ENCODE results near the gene PXDN. TPM values are rescaled to one million over a fixed set of nuclear protein-coding genes. Genes with fewer than 3 reads are reported as not detected.
A peak's percentile ranks its signal among the peaks of the same experiment; 100 is the strongest.

PXDN gene
- total and polyA plus RNA-seq, 2 of the 4 experiments (the other 2 are of a cell fraction): 153 to 332 TPM

DNA sequence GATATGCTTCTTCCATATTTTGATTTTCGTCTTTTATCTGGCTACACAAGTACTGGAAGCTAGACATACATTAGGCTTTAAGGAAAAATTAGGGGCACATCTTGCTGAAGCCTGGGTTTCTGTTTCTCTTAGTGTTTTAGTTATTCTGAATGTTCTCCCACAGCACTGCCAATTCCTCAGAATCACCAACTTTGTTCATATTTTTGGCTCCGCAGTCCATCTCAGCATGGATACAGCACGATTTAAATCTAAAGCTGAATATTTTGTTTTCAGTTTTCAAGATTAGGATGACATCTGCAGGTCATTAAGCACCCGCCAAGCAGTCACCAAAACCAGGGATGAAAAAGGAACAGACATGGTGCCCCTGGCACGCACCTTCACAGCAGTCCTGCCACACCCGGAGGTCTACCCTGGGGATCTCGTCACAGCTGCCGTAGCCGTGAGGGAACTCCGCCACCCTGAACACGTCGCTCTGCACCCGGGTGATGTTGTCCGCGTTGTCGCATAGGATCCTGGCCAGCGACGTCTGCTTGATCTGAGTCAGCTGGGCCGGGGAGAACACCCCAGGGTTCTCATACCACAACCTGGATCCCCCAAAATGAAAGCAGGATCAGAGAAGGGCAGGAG is 101.2 kb downstream of the PXDN start:
- Histone ChIP-seq H2AK5ac (ENCODE audit: low read depth, low read length) (peak overlapping the region; percentile 75), H3K23ac (ENCODE audit: low read depth, low read length) (peak overlapping the region; percentile 72; the same call in 1 of the 2 replicates), H2BK120ac (ENCODE audit: low read depth, low read length) (peak overlapping the region; percentile 6; the same call in 1 of the 2 replicates), H3K4me1 (ENCODE audit: control insufficient read depth, insufficient read depth, low read length) (peaks cover 22% of the 10 kb centered on the region), H3K27me3 (ENCODE audit: control insufficient read depth, insufficient read depth, low read length) (no peaks in the 10 kb centered on the region), H3K9me3 (ENCODE audit: control insufficient read depth, insufficient read depth, low read length) (no peaks in the 10 kb centered on the region), H2BK15ac (ENCODE audit: low read depth, low read length) (no peak overlapping the region), H4K5ac (ENCODE audit: low read depth, low read length) (no peak overlapping the region), H3K9me1 (ENCODE audit: insufficient read depth, low read length) (peaks cover 21% of the 10 kb centered on the region), H3K27ac (ENCODE audit: insufficient read depth, low read length) (0 out of 2 replicates have a peak overlapping the region, but pooled peaks have one; percentile 1), H3K4ac (ENCODE audit: low read depth, low read length) (peak overlapping the region; percentile 77), H2BK5ac (ENCODE audit: low read depth, low read length, poor library complexity, severe bottlenecking) (peak overlapping the region; percentile 12), H2AK9ac (replicated peaks; ENCODE audit: low read depth, low read length, poor library complexity) (peak overlapping the region; percentile 89), H3K56ac (ENCODE audit: extremely low read depth, insufficient read depth, low read length) (no peak overlapping the region), H3K79me1 (ENCODE audit: low read depth in 1 of 2, low read length in 2 of 2) (peaks cover 48 to 85% of the 10 kb centered on the region in 2 experiments), H4K91ac (ENCODE audit: insufficient read depth, low read depth, low read length) (peak overlapping the region; percentile 11; the same call in 1 of the 2 replicates), H3K9ac (ENCODE audit: low read depth, low read length) (no peak overlapping the region), H3K14ac (replicated peaks; ENCODE audit: low read depth, low read length) (0 out of 2 replicates have a peak overlapping the region, but pooled peaks have one; percentile 16), H4K8ac (ENCODE audit: low read depth in 2 of 2, low read length in 2 of 2) (peak overlapping the region in 1 of 2 experiments; percentile 36; a peak in 2 of 4 replicates), H3K4me3 (ENCODE audit: insufficient read depth, low read depth, low read length) (no peak overlapping the region), H4K20me1 (ENCODE audit: insufficient read depth, low read length) (peaks cover 35% of the 10 kb centered on the region), H3K18ac (ENCODE audit: low read depth, low read length) (no peak overlapping the region), H2AFZ (replicated peaks; ENCODE audit: low read length, poor library complexity) (no peak overlapping the region), H3K4me2 (ENCODE audit: low read depth, low read length) (no peak overlapping the region), H3K36me3 (ENCODE audit: control insufficient read depth, insufficient read depth, low read length) (peaks cover 66% of the 10 kb centered on the region), H2BK20ac (ENCODE audit: low read depth, low read length) (no peak overlapping the region)
- no TSS peak for BruUV-seq (replicated peaks)
- dilution Hi-C loops (cut with HindIII; ENCODE audit: low sequenced_read_pairs, unreplicated experiment): no loop called here
- CTCF ChIA-PET: interaction anchor here (1.0 to 2.1 kb wide), 2 partner anchors 14 to 108 kb away, joined by 3 to 9 read pairs; no protein-coding TSS in a partner anchor
- 55% methylated on average over 7 of the region's 19 CpGs; no CpG with 5 or more reads in 1 of the 2 experiments for WGBS, 2 experiments (ENCODE audit: extremely low coverage in 2 of 2, insufficient read length in 1 of 2)
- ATAC-seq (ENCODE audit: low read depth) (no peak), DNase-seq (no peak)
- POLR2A ChIA-PET (ENCODE audit: unreplicated experiment): interaction anchor here (0.6 kb wide), 1 partner anchor 51 kb away, joined by 3 read pairs; no protein-coding TSS in a partner anchor
- intact Hi-C loops (cut with micrococcal nuclease): no loop called here
- in situ Hi-C loops (cut with MboI; ENCODE audit: low sequenced_read_pairs): no loop called here
- TF ChIP-seq MAFK (IDR thresholded peaks at IDR 0.05; ENCODE audit: low read depth, low read length) (no peak), USF2 (IDR thresholded peaks at IDR 0.05; ENCODE audit: low read depth, low read length) (no peak), MAZ (IDR thresholded peaks at IDR 0.05; ENCODE audit: borderline replicate concordance, low read depth, low read length) (no peak), CEBPB (IDR thresholded peaks at IDR 0.05; ENCODE audit: low read depth, low read length) (no peak), MXI1 (IDR thresholded peaks at IDR 0.05; ENCODE audit: borderline replicate concordance, low read depth, low read length) (no peak), POLR2A (IDR thresholded peaks at IDR 0.05; ENCODE audit: low read depth, low read length) (no peak), FOS (IDR thresholded peaks at IDR 0.05; ENCODE audit: low read depth, low read length) (no peak), RAD21 (IDR thresholded peaks at IDR 0.05; ENCODE audit: low read length) (no peak), CTCF (conservative IDR thresholded peaks at IDR 0.05; ENCODE audit: low read depth, low read length) (no peak), SMC3 (IDR thresholded peaks at IDR 0.05; ENCODE audit: low read depth, low read length) (no peak), RCOR1 (IDR thresholded peaks at IDR 0.05; ENCODE audit: insufficient replicate concordance, low read length) (no peak), RFX5 (IDR thresholded peaks at IDR 0.05; ENCODE audit: low read depth, low read length) (no peak), CHD1 (IDR thresholded peaks at IDR 0.05; ENCODE audit: low read depth, low read length) (no peak), NFE2L2 (IDR thresholded peaks at IDR 0.05; ENCODE audit: low read depth, low read length) (no peak), BHLHE40 (IDR thresholded peaks at IDR 0.05; ENCODE audit: low read depth, low read length) (no peak)
